Peyer's patch (tissue), 4 donors: ENCODE measurements around the gene CTR9. TPM values are rescaled to one million over a fixed set of nuclear protein-coding genes. Genes with fewer than 3 reads are reported as not detected.
A peak's percentile ranks its signal among the peaks of the same experiment; 100 is the strongest.

Experiments
- DNase-seq, 3 donors: peaks; one replicate each; pipeline ENCODE4 v3.0.0-alpha.2; 2017 to 2019
- H3K27ac ChIP-seq, 4 donors: fragments of 200-600 bp; sonication (generic); one replicate each; pipeline ENCODE4 v1.5.1; 2016 to 2019
- H3K27me3 ChIP-seq, 2 donors: fragments of 200-600 bp; sonication (generic); one replicate each; pipeline ENCODE4 v1.5.1; 2019
- H3K36me3 ChIP-seq, 3 donors: fragments of 200-600 bp; sonication (generic); one replicate each; pipeline ENCODE4 v1.5.1; 2016 to 2019
- H3K4me1 ChIP-seq, 4 donors: fragments of 200-600 bp; sonication (generic); one replicate each; pipeline ENCODE4 v1.5.1; 2016 to 2019
- H3K4me3 ChIP-seq, 4 donors: fragments of 200-600 bp; sonication (generic); 1 replicate in 3 of 4; 2 replicates in 1 of 4; pipeline ENCODE4 v1.5.1; 2016 to 2019; ENCODE audit warnings: mild to moderate bottlenecking in 1 of 4
- H3K9me3 ChIP-seq, 4 donors: fragments of 200-600 bp; sonication (generic); one replicate each; pipeline ENCODE4 v1.5.1; 2016 to 2019; ENCODE audit warnings: mild to moderate bottlenecking in 1 of 4
- CTCF ChIP-seq, 6 experiments: fragments of 450-650 bp in 4 of 6; fragments of 200-600 bp in 2 of 6; sonication (generic) in 1 of 6; IDR thresholded peaks; one replicate each; pipeline ENCODE4 v1.5.1; 2017 to 2019; ENCODE audit warnings: antibody characterized with exemption in 6 of 6, mild to moderate bottlenecking in 3 of 6, moderate library complexity in 1 of 6
- POLR2A ChIP-seq, 2 donors: fragments of 450-650 bp; IDR thresholded peaks; one replicate each; pipeline ENCODE4 v1.5.1; 2017; ENCODE audit warnings: antibody characterized with exemption in 2 of 2, mild to moderate bottlenecking in 2 of 2, moderate library complexity in 2 of 2
- total RNA-seq, 4 donors: library from RNA; depleted of rRNA; stranded (reverse); fragments of >200 nt; gene quantifications; one replicate each; pipeline ENCODE4 v1.1.0, GENCODE V29; 2016

CTR9 gene
- total RNA-seq, 4 donors from 2014 or later, result 15.0 to 31.0 (median 22.4) TPM

GRCh38 chr11:10744206-10744605, 6.8 kb upstream of the CTR9 start:
- Histone ChIP-seq H3K27ac (peak overlapping the region in 1 of 4 donors; percentile 37), H3K9me3 (no peaks in the 10 kb centered on the region), H3K36me3 (no peaks in the 10 kb centered on the region), H3K27me3 (no peaks in the 10 kb centered on the region), H3K4me3 (no peak overlapping the region), H3K4me1 (peaks cover 0 to 16% (median 2%) of the 10 kb centered on the region in 4 donors)
- no peak for DNase-seq
- TF ChIP-seq CTCF (IDR thresholded peaks at IDR 0.05) (no peak), POLR2A (IDR thresholded peaks at IDR 0.05) (no peak)

DNA sequence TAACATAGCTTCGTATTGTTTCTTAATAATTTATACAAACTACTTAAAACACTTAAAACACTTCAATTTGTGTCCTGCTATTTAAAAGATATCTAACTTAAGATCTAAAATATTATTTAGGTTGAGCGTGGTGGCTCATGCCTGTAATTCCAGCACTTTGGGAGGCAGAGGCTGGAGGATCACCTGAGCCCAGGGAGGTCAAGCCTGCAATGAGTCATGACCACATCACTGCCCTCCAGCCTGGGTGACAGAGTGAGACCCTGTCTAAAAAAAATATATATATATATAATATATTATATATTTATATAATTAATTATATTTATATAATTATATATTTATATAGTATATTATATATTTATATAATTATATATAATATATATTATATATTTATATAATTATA, 4.2 kb upstream of the CTR9 start:
- H3K27me3 ChIP-seq, result no peaks in the 10 kb centered on the region
- H3K4me3 ChIP-seq, result no peak overlapping the region
- H3K36me3 ChIP-seq, result no peaks in the 10 kb centered on the region
- no peaks in the 10 kb centered on the region for H3K9me3 ChIP-seq
- TF ChIP-seq POLR2A (IDR thresholded peaks at IDR 0.05) (no peak), CTCF (IDR thresholded peaks at IDR 0.05) (no peak)
- peaks cover 0 to 16% (median 2%) of the 10 kb centered on the region in 4 donors for H3K4me1 ChIP-seq
- no peak overlapping the region for H3K27ac ChIP-seq
- DNase-seq, result no peak

- DNase-seq, result no peak
- H3K36me3 ChIP-seq, result no peaks in the 10 kb centered on the region
- H3K4me1 ChIP-seq, result peaks cover 0 to 13% (median 6%) of the 10 kb centered on the region in 4 donors
- no peak overlapping the region for H3K4me3 ChIP-seq
- no peak for TF ChIP-seq POLR2A (IDR thresholded peaks at IDR 0.05)
- no peak for TF ChIP-seq CTCF (IDR thresholded peaks at IDR 0.05)
- no peaks in the 10 kb centered on the region for H3K27me3 ChIP-seq
- no peaks in the 10 kb centered on the region for H3K9me3 ChIP-seq
- no peak overlapping the region for H3K27ac ChIP-seq
These were observed 3.3 kb upstream of the CTR9 start for GRCh38 chr11:10747733-10748132.

DNA sequence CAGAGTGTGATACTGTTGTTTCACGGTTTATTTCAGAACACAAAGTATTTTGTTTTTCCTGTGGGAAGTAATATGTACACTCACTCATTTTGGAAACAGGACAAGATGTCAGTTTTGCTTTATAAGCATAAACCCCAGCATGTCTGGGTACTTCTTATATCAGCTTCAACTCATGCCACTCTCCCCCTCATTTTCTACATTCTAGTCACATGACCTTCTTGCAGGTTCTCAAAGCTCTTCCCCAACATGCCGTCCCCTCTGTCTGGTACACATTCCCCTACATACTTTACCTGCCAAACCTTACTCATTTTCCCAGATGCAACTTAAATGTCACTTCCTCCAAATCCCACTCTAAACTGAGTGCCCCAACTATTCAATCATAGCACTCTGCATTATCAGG, 1.6 kb upstream of the CTR9 start:
- H3K27me3 ChIP-seq, result no peaks in the 10 kb centered on the region
- peaks cover 0 to 13% (median 0%) of the 10 kb centered on the region in 4 donors for H3K4me1 ChIP-seq
- H3K27ac ChIP-seq, result no peak overlapping the region
- no peaks in the 10 kb centered on the region for H3K9me3 ChIP-seq
- TF ChIP-seq CTCF (IDR thresholded peaks at IDR 0.05), result no peak
- TF ChIP-seq POLR2A (IDR thresholded peaks at IDR 0.05), result no peak
- H3K4me3 ChIP-seq, result no peak overlapping the region
- DNase-seq, result no peak
- H3K36me3 ChIP-seq, result peaks cover 0 to 16% (median 0%) of the 10 kb centered on the region in 3 donors

- Histone ChIP-seq H3K4me3 (peak overlapping the region; percentile 62 to 85 (median 78)), H3K27me3 (no peaks in the 10 kb centered on the region), H3K36me3 (peaks cover 0 to 37% (median 0%) of the 10 kb centered on the region in 3 donors), H3K4me1 (peaks cover 0 to 13% (median 0%) of the 10 kb centered on the region in 4 donors), H3K9me3 (no peaks in the 10 kb centered on the region), H3K27ac (peak overlapping the region; percentile 82 to 96 (median 88))
- no peak for DNase-seq
- TF ChIP-seq CTCF (IDR thresholded peaks at IDR 0.05) (no peak), POLR2A (IDR thresholded peaks at IDR 0.05) (no peak)
These were observed 515 bp downstream of the CTR9 start for GRCh38 chr11:10751581-10751940.

GRCh38 chr11:10752061-10752460, 1.0 kb downstream of the CTR9 start:
- DNase-seq, result no peak
- Histone ChIP-seq H3K36me3 (peaks cover 0 to 42% (median 0%) of the 10 kb centered on the region in 3 donors), H3K9me3 (no peaks in the 10 kb centered on the region), H3K4me1 (peaks cover 0 to 13% (median 0%) of the 10 kb centered on the region in 4 donors), H3K4me3 (peak overlapping the region; percentile 62 to 85 (median 78)), H3K27ac (peak overlapping the region in 1 of 4 donors; percentile 91), H3K27me3 (no peaks in the 10 kb centered on the region)
- TF ChIP-seq CTCF (IDR thresholded peaks at IDR 0.05), result no peak
- no peak for TF ChIP-seq POLR2A (IDR thresholded peaks at IDR 0.05)
